HG03039 (cell line): ENCODE results near the gene GPALPP1.
"Not testable (repeated sequence)": the region's sequence is repeated elsewhere in the genome, so short reads cannot be mapped to it uniquely, and the experiment has no call there.

Experiments used
- ATAC-seq: cut with Tn5 transposase; IDR thresholded peaks from one replicate; pipeline ENCODE4 v1.9.1; 2021; ENCODE audit warnings: mild to moderate bottlenecking, moderate library complexity; ENCODE audit not compliant: unreplicated experiment

The GPALPP1 gene

GRCh38 chr13:45004096-45004495 lies 14.8 kb downstream of the GPALPP1 start:
- no peak for ATAC-seq

GRCh38 chr13:45007225-45007624 lies 17.9 kb downstream of the GPALPP1 start:
- ATAC-seq = no peak

- ATAC-seq = no peak
These were observed 18.5 kb downstream of the GPALPP1 start for GRCh38 chr13:45007823-45008222.

- ATAC-seq = no peak
These were observed 21.9 kb downstream of the GPALPP1 start for GRCh38 chr13:45011198-45011597.

GRCh38 chr13:45015300-45015699 lies 26.0 kb downstream of the GPALPP1 start:
- ATAC-seq = no peak

GRCh38 chr13:45016792-45017425 lies 27.6 kb downstream of the GPALPP1 start:
- no peak for ATAC-seq

GRCh38 chr13:45019981-45020380 lies 30.6 kb downstream of the GPALPP1 start:
- not testable (repeated sequence) for ATAC-seq

GRCh38 chr13:45021250-45021649 lies 31.9 kb downstream of the GPALPP1 start:
- no peak for ATAC-seq

- no peak for ATAC-seq
These were observed 35.5 kb downstream of the GPALPP1 start for GRCh38 chr13:45024847-45025246.

- ATAC-seq = no peak
These were observed 45.0 kb downstream of the GPALPP1 start for GRCh38 chr13:45034342-45034741.

- no peak for ATAC-seq
These were observed 46.9 kb downstream of the GPALPP1 start for GRCh38 chr13:45036206-45036605.

GRCh38 chr13:45040173-45040572 lies 50.8 kb downstream of the GPALPP1 start:
- ATAC-seq = no peak

GRCh38 chr13:45040622-45041021 lies 51.3 kb downstream of the GPALPP1 start:
- ATAC-seq = no peak

- ATAC-seq = no peak
These were observed 53.2 kb downstream of the GPALPP1 start for GRCh38 chr13:45042539-45042938.

- ATAC-seq = no peak
These were observed 57.1 kb downstream of the GPALPP1 start for GRCh38 chr13:45046445-45046844.

GRCh38 chr13:45047394-45048310 lies 58.3 kb downstream of the GPALPP1 start:
- ATAC-seq = no peak

- ATAC-seq = no peak
These were observed 59.6 kb downstream of the GPALPP1 start for GRCh38 chr13:45048890-45049407.

- no peak for ATAC-seq
These were observed 60.1 kb downstream of the GPALPP1 start for GRCh38 chr13:45049478-45049877.

- no peak for ATAC-seq
These were observed 62.0 kb downstream of the GPALPP1 start for GRCh38 chr13:45051315-45051714.

- ATAC-seq = no peak
These were observed 66.0 kb downstream of the GPALPP1 start for GRCh38 chr13:45055198-45055901.

- ATAC-seq = no peak
These were observed 66.7 kb downstream of the GPALPP1 start for GRCh38 chr13:45055902-45056648.
